MG63 (cell line): Measurements from ENCODE around the gene PLN. TPM values are rescaled to one million over a fixed set of nuclear protein-coding genes. Genes with fewer than 3 reads are reported as not detected.
A peak's percentile ranks its signal among the peaks of the same experiment; 100 is the strongest.

Source experiments
- DNase-seq: peaks from one replicate; pipeline ENCODE4 v3.0.0-alpha.2; 2020
- H3K27me3 ChIP-seq: fragments of 250-450 bp; sonication (Bioruptor Pico); 2 replicates; pipeline ENCODE4 v1.5.1; 2020; ENCODE audit warnings: mild to moderate bottlenecking, moderate library complexity
- H3K36me3 ChIP-seq: fragments of 250-450 bp; sonication (Bioruptor Pico); 2 replicates; pipeline ENCODE4 v1.5.1; 2020; ENCODE audit warnings: mild to moderate bottlenecking, moderate library complexity
- H3K4me3 ChIP-seq: fragments of 250-450 bp; sonication (Bioruptor Pico); 2 replicates; pipeline ENCODE4 v1.5.1; 2020; ENCODE audit warnings: mild to moderate bottlenecking, moderate library complexity
- H3K9me3 ChIP-seq: fragments of 250-450 bp; sonication (Bioruptor Pico); 2 replicates; pipeline ENCODE4 v1.5.1; 2020; ENCODE audit warnings: mild to moderate bottlenecking, moderate library complexity
- total RNA-seq: library from RNA; depleted of rRNA; stranded (reverse); fragments of >200 nt; shearing (Covaris generic); gene quantifications from 2 replicates; pipeline ENCODE4 v1.2.3, GENCODE V29; 2014; ENCODE audit warnings: low replicate concordance

Gene PLN
- total RNA-seq, 1 experiment from 2014 or later = not detected

GRCh38 chr6:118558464-118559217 lies 10.5 kb downstream of the PLN start:
- H3K27me3 ChIP-seq = no peaks in the 10 kb centered on the region
- no peak overlapping the region for H3K4me3 ChIP-seq
- no peak for DNase-seq

GRCh38 chr6:118559659-118560058 lies 11.6 kb downstream of the PLN start:
- no peaks in the 10 kb centered on the region for H3K27me3 ChIP-seq
- H3K36me3 ChIP-seq = no peaks in the 10 kb centered on the region
- DNase-seq = no peak
- H3K9me3 ChIP-seq = no peaks in the 10 kb centered on the region
- no peak overlapping the region for H3K4me3 ChIP-seq

More at GRCh38 chr6:118558464-118559217, 10.5 kb downstream of the PLN start:
- H3K36me3 ChIP-seq = no peaks in the 10 kb centered on the region
- no peaks in the 10 kb centered on the region for H3K9me3 ChIP-seq

- no peaks in the 10 kb centered on the region for H3K27me3 ChIP-seq
- H3K36me3 ChIP-seq = no peaks in the 10 kb centered on the region; the same call in 1 of the 2 replicates
- H3K4me3 ChIP-seq = no peak overlapping the region
- DNase-seq = no peak
- H3K9me3 ChIP-seq = no peaks in the 10 kb centered on the region
Measured at GRCh38 chr6:118562248-118562647, 14.2 kb downstream of the PLN start.

DNA sequence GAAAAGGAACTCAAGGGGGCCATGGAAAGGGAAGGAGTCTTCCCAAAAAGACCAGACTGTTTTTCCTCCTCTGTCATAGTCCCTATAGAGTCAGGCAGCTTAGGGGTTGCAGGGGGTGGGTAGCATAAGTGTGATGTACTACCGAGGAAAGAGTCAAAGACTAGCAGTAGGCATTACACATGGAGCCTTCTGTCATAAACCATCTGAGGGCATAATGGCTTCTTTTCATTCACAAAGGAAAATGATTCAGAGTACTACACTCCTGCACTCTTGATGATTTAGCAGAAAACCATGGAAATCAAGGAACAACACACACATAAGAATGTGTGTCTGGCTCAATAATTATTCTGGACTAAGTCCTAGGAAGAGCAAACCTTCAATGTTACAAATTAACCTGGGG lies 14.9 kb downstream of the PLN start:
- Histone ChIP-seq H3K9me3 (no peaks in the 10 kb centered on the region), H3K27me3 (no peaks in the 10 kb centered on the region), H3K4me3 (no peak overlapping the region), H3K36me3 (no peaks in the 10 kb centered on the region; the same call in 1 of the 2 replicates)
- no peak for DNase-seq

- H3K9me3 ChIP-seq = no peaks in the 10 kb centered on the region
- H3K4me3 ChIP-seq = no peak overlapping the region
- H3K27me3 ChIP-seq = no peaks in the 10 kb centered on the region
- no peaks in the 10 kb centered on the region; the same call in 1 of the 2 replicates for H3K36me3 ChIP-seq
- DNase-seq = no peak
Measured at GRCh38 chr6:118565311-118565960, 17.3 kb downstream of the PLN start.

GRCh38 chr6:118567974-118568373 lies 19.9 kb downstream of the PLN start:
- Histone ChIP-seq H3K9me3 (no peaks in the 10 kb centered on the region), H3K4me3 (no peak overlapping the region), H3K36me3 (no peaks in the 10 kb centered on the region; the same call in 1 of the 2 replicates), H3K27me3 (no peaks in the 10 kb centered on the region)
- no peak for DNase-seq

- H3K9me3 ChIP-seq = peaks cover 9% of the 10 kb centered on the region; the same call in 1 of the 2 replicates
- peaks cover under 1% of the 10 kb centered on the region; the same call in 1 of the 2 replicates for H3K36me3 ChIP-seq
- DNase-seq = no peak
- H3K4me3 ChIP-seq = no peak overlapping the region
- H3K27me3 ChIP-seq = no peaks in the 10 kb centered on the region
Measured at GRCh38 chr6:118569498-118569897, 21.4 kb downstream of the PLN start.

DNA sequence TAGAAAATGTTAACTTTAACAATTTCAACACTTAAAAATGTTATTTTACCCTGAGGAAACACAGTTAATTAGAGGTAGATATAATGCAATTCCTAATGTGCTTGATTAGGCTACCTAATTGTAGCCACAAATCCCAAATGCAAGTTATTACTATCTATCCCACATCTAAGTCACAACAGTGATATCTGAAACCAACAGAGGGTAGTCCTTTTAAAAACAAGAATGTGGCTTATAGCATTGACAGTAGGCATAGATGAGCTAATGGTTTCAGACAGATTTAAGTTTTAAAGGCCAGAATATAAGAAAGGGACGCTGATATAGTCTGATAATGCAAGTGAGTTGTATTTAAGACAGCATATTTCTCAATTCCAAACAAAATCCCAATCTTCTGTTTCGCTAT lies 23.0 kb downstream of the PLN start:
- Histone ChIP-seq H3K4me3 (no peak overlapping the region), H3K27me3 (no peaks in the 10 kb centered on the region), H3K9me3 (peaks cover 14% of the 10 kb centered on the region), H3K36me3 (peaks cover 6% of the 10 kb centered on the region)
- no peak for DNase-seq

DNA sequence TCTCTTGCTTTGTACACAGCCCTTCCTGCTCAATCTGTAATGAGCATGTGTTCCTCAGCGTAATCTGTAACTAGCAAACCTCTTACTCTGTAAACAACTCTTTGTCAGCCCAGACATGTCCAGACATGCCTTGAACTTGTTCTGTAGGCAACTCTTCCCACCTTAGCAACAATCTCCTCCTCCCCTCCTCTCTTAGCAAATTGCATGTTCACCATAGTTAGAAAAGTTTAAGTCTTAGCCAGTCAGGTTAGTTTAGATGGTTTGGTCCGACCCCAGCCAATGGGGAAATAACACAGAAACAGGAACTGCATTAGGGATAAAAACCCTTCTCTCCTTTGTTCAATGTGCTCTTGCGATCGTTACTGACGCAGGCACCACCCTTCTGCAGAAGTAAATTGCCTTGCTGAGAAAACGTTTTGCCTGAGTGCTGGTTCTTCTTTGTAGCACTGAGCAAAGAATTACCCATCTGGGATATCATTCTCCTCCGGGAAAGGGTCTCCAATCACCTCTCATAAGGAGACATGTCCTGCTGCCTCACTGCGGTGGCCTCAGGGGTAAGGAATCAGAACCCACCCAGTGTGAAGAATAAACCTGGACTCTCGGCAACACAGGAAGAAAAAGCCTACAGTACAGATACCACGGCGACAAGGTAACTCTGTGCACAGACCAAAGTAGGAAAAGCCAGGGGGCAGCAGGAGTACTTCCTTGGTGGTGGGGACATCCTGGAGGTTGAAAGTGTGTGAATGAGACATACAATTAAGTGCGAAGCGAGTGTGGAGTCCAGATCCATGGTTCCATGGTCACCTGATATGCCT lies 26.2 kb downstream of the PLN start:
- DNase-seq = no peak
- H3K9me3 ChIP-seq = peaks cover 25% of the 10 kb centered on the region
- H3K4me3 ChIP-seq = no peak overlapping the region

GRCh38 chr6:118577972-118578371 lies 29.9 kb downstream of the PLN start:
- DNase-seq = no peak
- H3K36me3 ChIP-seq = peaks cover 6% of the 10 kb centered on the region
- no peaks in the 10 kb centered on the region for H3K27me3 ChIP-seq
- H3K4me3 ChIP-seq = no peak overlapping the region
- H3K9me3 ChIP-seq = peaks cover 27% of the 10 kb centered on the region

More for the DNA sequence above, 26.2 kb downstream of the PLN start:
- Histone ChIP-seq H3K27me3 (no peaks in the 10 kb centered on the region), H3K36me3 (peaks cover 6% of the 10 kb centered on the region)

- H3K27me3 ChIP-seq = no peaks in the 10 kb centered on the region
- DNase-seq = no peak
- no peak overlapping the region for H3K4me3 ChIP-seq
- H3K9me3 ChIP-seq = peaks cover 27% of the 10 kb centered on the region
- H3K36me3 ChIP-seq = peaks cover 6% of the 10 kb centered on the region
Measured at GRCh38 chr6:118578617-118579016, 30.5 kb downstream of the PLN start.

DNA sequence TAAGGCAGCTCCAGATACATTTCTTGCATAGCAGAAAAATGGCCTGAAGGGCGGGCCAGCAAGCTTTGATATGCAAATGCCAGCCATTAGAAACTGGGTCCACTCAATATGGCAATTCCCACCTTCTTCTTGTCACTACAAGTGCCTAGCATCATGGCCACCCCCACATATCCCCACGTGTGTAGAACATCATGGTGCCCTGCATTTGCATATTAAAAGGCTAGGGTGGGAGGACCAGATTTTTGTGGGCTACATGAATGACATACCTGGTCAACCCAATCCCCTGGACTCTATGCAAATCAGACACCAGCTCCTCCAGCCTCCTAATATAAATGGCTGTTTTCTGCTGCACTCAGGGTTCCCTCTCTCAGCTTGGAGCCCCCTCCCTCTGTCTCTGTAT lies 31.7 kb downstream of the PLN start:
- H3K27me3 ChIP-seq = no peaks in the 10 kb centered on the region
- DNase-seq = no peak
- no peak overlapping the region for H3K4me3 ChIP-seq
- H3K36me3 ChIP-seq = peaks cover 3% of the 10 kb centered on the region
- peaks cover 15% of the 10 kb centered on the region for H3K9me3 ChIP-seq

- H3K4me3 ChIP-seq = no peak overlapping the region
- no peaks in the 10 kb centered on the region for H3K27me3 ChIP-seq
- H3K36me3 ChIP-seq = no peaks in the 10 kb centered on the region; the same call in none of the 2 replicates
- DNase-seq = peak; percentile 36
- peaks cover 14% of the 10 kb centered on the region for H3K9me3 ChIP-seq
Measured at GRCh38 chr6:118580585-118581419, 32.7 kb downstream of the PLN start.

GRCh38 chr6:118581489-118581959 lies 33.4 kb downstream of the PLN start:
- Histone ChIP-seq H3K27me3 (no peaks in the 10 kb centered on the region), H3K4me3 (no peak overlapping the region), H3K36me3 (no peaks in the 10 kb centered on the region; the same call in none of the 2 replicates), H3K9me3 (peaks cover 10% of the 10 kb centered on the region)
- DNase-seq = no peak

DNA sequence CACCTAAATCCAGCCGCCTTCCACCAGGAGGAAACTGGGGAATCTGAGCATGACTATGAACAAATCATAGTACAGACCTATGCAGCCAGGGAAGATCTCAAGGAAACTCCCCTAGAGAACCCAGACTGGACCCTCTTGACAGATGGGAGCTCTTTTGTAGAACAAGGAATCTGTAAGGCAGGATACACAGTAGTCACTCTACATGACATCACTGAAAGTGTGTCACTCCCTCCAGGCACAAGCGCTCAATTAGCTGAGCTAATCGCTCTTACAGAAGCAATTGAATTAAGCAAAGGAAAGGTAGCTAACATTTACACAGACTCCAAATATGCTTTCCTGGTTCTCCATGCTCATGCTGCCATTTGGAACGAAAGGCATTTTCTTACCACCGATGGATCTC lies 36.8 kb downstream of the PLN start:
- no peaks in the 10 kb centered on the region for H3K36me3 ChIP-seq
- DNase-seq = no peak
- no peak overlapping the region for H3K4me3 ChIP-seq
- H3K9me3 ChIP-seq = peaks cover 2% of the 10 kb centered on the region; the same call in 1 of the 2 replicates
- no peaks in the 10 kb centered on the region for H3K27me3 ChIP-seq
